Smooth muscle cell (in vitro differentiated cells): ENCODE results near the gene SCYGR2. TPM values are rescaled to one million over a fixed set of nuclear protein-coding genes. Genes with fewer than 3 reads are reported as not detected.
A peak's percentile ranks its signal among the peaks of the same experiment; 100 is the strongest.

Experiments used
- DNase-seq: peaks from one replicate; lab custom pipeline; 2025; ENCODE audit not compliant: unreplicated experiment; lab: John Stamatoyannopoulos, UW
- H2AFZ ChIP-seq: fragments of 200-600 bp; sonication (generic); 2 replicates; pipeline ENCODE4 v1.6.0; 2016; ENCODE audit warnings: antibody characterized with exemption, low read depth, mild to moderate bottlenecking
- H3F3A ChIP-seq: fragments of 200-600 bp; sonication (generic); 2 replicates; pipeline ENCODE4 v1.6.0; 2017; ENCODE audit warnings: antibody characterized with exemption, low read depth
- H3K27ac ChIP-seq: fragments of 200-600 bp; sonication (generic); 2 replicates; pipeline ENCODE4 v1.5.1; 2016; ENCODE audit warnings: low read depth, mild to moderate bottlenecking
- H3K27me3 ChIP-seq: fragments of 200-600 bp; sonication (generic); 2 replicates; pipeline ENCODE4 v1.6.1; 2016; ENCODE audit warnings: low read depth, mild to moderate bottlenecking
- H3K36me3 ChIP-seq: fragments of 200-600 bp; sonication (generic); 2 replicates; pipeline ENCODE4 v1.5.1; 2016; ENCODE audit warnings: low read depth
- H3K4me1 ChIP-seq: fragments of 200-600 bp; sonication (generic); 2 replicates; pipeline ENCODE4 v1.5.1; 2016; ENCODE audit warnings: low read depth
- H3K4me2 ChIP-seq: fragments of 200-600 bp; sonication (generic); 2 replicates; pipeline ENCODE4 v1.6.0; 2016; ENCODE audit warnings: mild to moderate bottlenecking
- H3K4me3 ChIP-seq: fragments of 200-600 bp; sonication (generic); 2 replicates; pipeline ENCODE4 v1.5.1; 2016; ENCODE audit warnings: mild to moderate bottlenecking
- H3K79me2 ChIP-seq: fragments of 200-600 bp; sonication (generic); 2 replicates; pipeline ENCODE4 v1.6.0; 2016; ENCODE audit warnings: low read depth, mild to moderate bottlenecking
- H3K9ac ChIP-seq: fragments of 200-600 bp; sonication (generic); 2 replicates; pipeline ENCODE4 v1.6.0; 2016; ENCODE audit warnings: low read depth
- H3K9me3 ChIP-seq: fragments of 200-600 bp; sonication (generic); replicated peaks from 2 replicates; pipeline ENCODE4 v1.5.1; 2016; ENCODE audit warnings: low read depth
- H4K20me1 ChIP-seq: fragments of 200-600 bp; sonication (generic); 2 replicates; pipeline ENCODE4 v1.6.0; 2016; ENCODE audit warnings: low read depth
- WGBS: methylation state at CpG from one replicate; pipeline ENCODE4 v1.1.7; 2016; ENCODE audit warnings: low lambda C conversion rate; 5-methylcytosine and 5-hydroxymethylcytosine counted together
- polyA plus RNA-seq: library from polyadenylated mRNA; unstranded; fragments of >200 nt; fragmentation: Nextera tagmentation; extraction: Ambion mirVana; gene quantifications from 2 replicates; pipeline ENCODE4 v1.2.1, GENCODE V29; 2016
- total RNA-seq: library from RNA; depleted of rRNA; stranded (reverse); fragments of >200 nt; gene quantifications from 2 replicates; pipeline ENCODE4 v1.2.3, GENCODE V29; 2014
- TF ChIP-seq, protein P1 (sequence below): fragments of 200-600 bp; sonication (generic); IDR thresholded peaks from 2 replicates; pipeline ENCODE4 v1.5.1; 2017; ENCODE audit warnings: borderline replicate concordance, mild to moderate bottlenecking, antibody characterized with exemption; ENCODE audit not compliant: insufficient read depth, poor library complexity, severe bottlenecking

SCYGR2 gene
- total and polyA plus RNA-seq, 2 experiments from 2014 or later: not detected

DNA sequence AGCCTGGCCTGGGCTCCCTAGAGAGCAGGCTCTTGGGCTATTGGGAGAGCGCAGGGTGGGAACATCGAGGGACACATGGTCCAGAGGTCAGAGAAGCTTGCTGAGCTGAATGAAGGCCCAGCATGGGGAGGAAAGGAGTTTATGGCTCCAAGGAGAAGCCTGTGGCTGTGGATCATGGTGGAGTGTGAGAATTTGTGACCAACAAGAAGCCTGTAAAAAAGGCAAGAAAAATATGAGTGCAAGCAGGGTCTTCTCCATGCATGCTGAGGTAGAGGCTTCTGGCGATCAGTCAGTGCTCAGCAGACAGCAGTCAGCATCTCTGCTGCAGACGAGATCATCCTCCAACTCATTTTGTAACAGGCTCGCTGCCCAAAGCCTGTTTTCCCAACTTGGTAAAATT lies 17.2 kb downstream of the SCYGR2 start:
- H3K79me2 ChIP-seq: no peaks in the 10 kb centered on the region
- no peaks in the 10 kb centered on the region for H3K27me3 ChIP-seq
- H3K4me1 ChIP-seq: no peaks in the 10 kb centered on the region
- DNase-seq: no peak
- H3K9ac ChIP-seq: no peak overlapping the region
- H3K4me2 ChIP-seq: peak overlapping the region; percentile 36
- H2AFZ ChIP-seq: peak overlapping the region; percentile 70
- H3K27ac ChIP-seq: no peak overlapping the region
- WGBS: 58% methylated on average over 5 of the region's 5 CpGs
- H4K20me1 ChIP-seq: no peaks in the 10 kb centered on the region
- H3K9me3 ChIP-seq: no peaks in the 10 kb centered on the region
- no peak overlapping the region for H3K4me3 ChIP-seq
- no peaks in the 10 kb centered on the region for H3K36me3 ChIP-seq
- no peaks in the 10 kb centered on the region for H3F3A ChIP-seq
- TF ChIP-seq, protein P1, sequence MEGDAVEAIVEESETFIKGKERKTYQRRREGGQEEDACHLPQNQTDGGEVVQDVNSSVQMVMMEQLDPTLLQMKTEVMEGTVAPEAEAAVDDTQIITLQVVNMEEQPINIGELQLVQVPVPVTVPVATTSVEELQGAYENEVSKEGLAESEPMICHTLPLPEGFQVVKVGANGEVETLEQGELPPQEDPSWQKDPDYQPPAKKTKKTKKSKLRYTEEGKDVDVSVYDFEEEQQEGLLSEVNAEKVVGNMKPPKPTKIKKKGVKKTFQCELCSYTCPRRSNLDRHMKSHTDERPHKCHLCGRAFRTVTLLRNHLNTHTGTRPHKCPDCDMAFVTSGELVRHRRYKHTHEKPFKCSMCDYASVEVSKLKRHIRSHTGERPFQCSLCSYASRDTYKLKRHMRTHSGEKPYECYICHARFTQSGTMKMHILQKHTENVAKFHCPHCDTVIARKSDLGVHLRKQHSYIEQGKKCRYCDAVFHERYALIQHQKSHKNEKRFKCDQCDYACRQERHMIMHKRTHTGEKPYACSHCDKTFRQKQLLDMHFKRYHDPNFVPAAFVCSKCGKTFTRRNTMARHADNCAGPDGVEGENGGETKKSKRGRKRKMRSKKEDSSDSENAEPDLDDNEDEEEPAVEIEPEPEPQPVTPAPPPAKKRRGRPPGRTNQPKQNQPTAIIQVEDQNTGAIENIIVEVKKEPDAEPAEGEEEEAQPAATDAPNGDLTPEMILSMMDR: no peak

DNA sequence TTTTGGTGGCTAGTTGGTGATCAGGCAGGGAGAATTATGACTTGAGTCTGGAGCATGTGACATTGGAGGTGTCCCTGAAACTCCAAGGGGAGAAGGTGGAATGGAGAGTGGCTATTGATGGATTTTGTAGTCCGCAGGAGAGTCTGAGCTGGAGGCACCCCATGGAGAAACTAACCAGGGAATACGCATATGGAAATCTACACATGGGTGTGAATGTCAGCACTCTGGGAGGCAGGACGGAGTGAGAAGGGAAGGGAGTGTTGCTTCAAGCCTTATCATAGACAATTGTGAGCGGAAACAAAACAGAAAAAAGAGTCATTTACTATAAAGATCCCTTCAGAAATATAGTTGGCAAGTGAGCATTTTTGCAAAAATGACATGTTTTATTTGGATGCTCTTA lies 17.9 kb downstream of the SCYGR2 start:
- Histone ChIP-seq H3K4me3 (no peak overlapping the region), H3K9ac (no peak overlapping the region), H4K20me1 (no peaks in the 10 kb centered on the region), H3K9me3 (no peaks in the 10 kb centered on the region), H2AFZ (peak overlapping the region; percentile 70), H3F3A (no peaks in the 10 kb centered on the region), H3K79me2 (no peaks in the 10 kb centered on the region), H3K27ac (no peak overlapping the region), H3K4me1 (no peaks in the 10 kb centered on the region), H3K27me3 (no peaks in the 10 kb centered on the region), H3K36me3 (no peaks in the 10 kb centered on the region), H3K4me2 (peak overlapping the region; percentile 36)
- no peak for DNase-seq
- 51% methylated on average over 4 of the region's 4 CpGs for WGBS
- TF ChIP-seq, protein P1: no peak

DNA sequence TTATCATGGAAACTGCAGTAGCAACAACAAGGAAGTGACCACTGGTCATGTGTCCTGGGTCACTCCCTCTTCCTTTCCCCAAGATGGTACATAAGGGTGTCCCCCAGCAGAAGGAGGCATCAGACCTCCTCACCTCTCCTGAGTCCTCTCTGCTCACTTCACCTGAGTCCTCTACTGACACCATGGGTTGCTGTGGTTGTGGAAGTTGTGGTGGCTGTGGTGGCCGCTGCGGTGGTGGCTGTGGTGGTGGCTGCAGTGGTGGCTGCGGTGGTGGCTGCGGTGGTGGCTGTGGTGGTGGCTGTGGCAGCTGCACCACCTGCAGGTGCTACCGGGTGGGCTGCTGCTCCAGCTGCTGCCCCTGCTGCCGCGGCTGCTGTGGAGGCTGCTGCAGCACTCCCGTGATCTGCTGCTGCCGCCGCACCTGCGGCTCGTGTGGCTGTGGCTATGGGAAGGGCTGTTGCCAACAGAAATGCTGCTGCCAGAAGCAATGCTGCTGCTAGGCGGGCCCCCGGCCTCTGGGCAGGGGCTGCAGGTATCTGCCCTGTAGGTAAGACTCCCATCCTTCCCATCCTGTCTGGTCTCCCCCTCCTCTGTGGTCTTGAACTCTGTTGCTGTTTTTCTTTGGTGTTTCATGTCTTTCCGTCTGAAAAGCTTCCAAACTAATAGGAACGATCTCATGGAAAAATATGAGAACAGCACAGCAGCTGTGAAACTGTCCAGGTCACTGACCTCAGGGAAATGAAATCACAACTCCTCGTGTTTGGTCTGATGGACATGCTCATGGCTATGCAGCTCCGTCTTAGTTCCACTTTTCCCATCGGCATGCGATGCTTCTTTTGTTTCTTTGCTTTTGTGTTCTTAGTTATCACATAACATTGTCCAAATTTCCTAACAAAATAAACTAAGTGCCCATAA lies 18.9 kb downstream of the SCYGR2 start, which contains the start of gene SCYGR4:
TSS of gene SCYGR4 (plus strand) at position 183 of the 915 bp plus-strand sequence. CDS start at position 183, 0 bp downstream.
- Histone ChIP-seq H2AFZ (peak within 1 kb of the TSS; percentile 70), H3K4me1 (no peaks in the 10 kb centered on the region), H3K27me3 (no peaks in the 10 kb centered on the region), H3F3A (no peaks in the 10 kb centered on the region), H3K4me2 (peak within 1 kb of the TSS; percentile 36), H3K9me3 (no peaks in the 10 kb centered on the region), H3K4me3 (no peak within 1 kb of the TSS), H3K27ac (no peak within 1 kb of the TSS), H3K79me2 (no peaks in the 10 kb centered on the region), H4K20me1 (no peaks in the 10 kb centered on the region), H3K9ac (no peak within 1 kb of the TSS), H3K36me3 (no peaks in the 10 kb centered on the region)
- TF ChIP-seq, protein P1: no peak
- WGBS: 88% methylated on average over 16 of the region's 20 CpGs
- DNase-seq: no peak
